Ammon's horn (tissue), 1 donor: ENCODE measurements around the gene EPM2A.

Experiments
- DNase-seq: peaks from one replicate; pipeline ENCODE4 v3.0.0-alpha.2; 2016; ENCODE audit warnings: low spot score

The EPM2A gene

GRCh38 chr6:145673504-145673903, 61.8 kb downstream of the EPM2A start:
- no peak for DNase-seq

GRCh38 chr6:145670311-145670710, 65.0 kb downstream of the EPM2A start:
- DNase-seq: no peak

- no peak for DNase-seq
Measured at GRCh38 chr6:145669627-145670034, 65.7 kb downstream of the EPM2A start.

- DNase-seq: no peak
Measured at GRCh38 chr6:145668844-145669243, 66.5 kb downstream of the EPM2A start.

GRCh38 chr6:145660676-145661075, 74.6 kb downstream of the EPM2A start:
- DNase-seq: no peak

GRCh38 chr6:145656128-145656527, 79.2 kb downstream of the EPM2A start:
- DNase-seq: no peak

- no peak for DNase-seq
Measured at GRCh38 chr6:145652572-145652971, 82.7 kb downstream of the EPM2A start.

GRCh38 chr6:145651988-145652387, 83.3 kb downstream of the EPM2A start:
- DNase-seq: no peak

GRCh38 chr6:145648149-145648548, 87.2 kb downstream of the EPM2A start:
- DNase-seq: no peak

- DNase-seq: no peak
Measured at GRCh38 chr6:145647602-145648001, 87.7 kb downstream of the EPM2A start.

GRCh38 chr6:145643760-145644159, 91.6 kb downstream of the EPM2A start:
- no peak for DNase-seq

GRCh38 chr6:145633981-145634627, 101.2 kb downstream of the EPM2A start:
- peak; percentile 91 for DNase-seq

- no peak for DNase-seq
Measured at GRCh38 chr6:145632971-145633370, 102.3 kb downstream of the EPM2A start.

- no peak for DNase-seq
Measured at GRCh38 chr6:145631374-145631773, 103.9 kb downstream of the EPM2A start.

GRCh38 chr6:145630598-145630997, 104.7 kb downstream of the EPM2A start:
- DNase-seq: no peak

- peak; percentile 65 for DNase-seq
Measured at GRCh38 chr6:145629478-145629877, 105.8 kb downstream of the EPM2A start.

GRCh38 chr6:145627451-145627850, 107.9 kb downstream of the EPM2A start:
- DNase-seq: no peak

GRCh38 chr6:145626857-145627256, 108.5 kb downstream of the EPM2A start:
- DNase-seq: no peak

- DNase-seq: no peak
Measured at GRCh38 chr6:145623231-145623630, 112.1 kb downstream of the EPM2A start.

- no peak for DNase-seq
Measured at GRCh38 chr6:145621776-145622175, 113.5 kb downstream of the EPM2A start.

- no peak for DNase-seq
Measured at GRCh38 chr6:145620088-145620487, 115.2 kb downstream of the EPM2A start.

- no peak for DNase-seq
Measured at GRCh38 chr6:145609521-145609920, 125.8 kb downstream of the EPM2A start.

- DNase-seq: no peak
Measured at GRCh38 chr6:145608850-145609249, 126.5 kb downstream of the EPM2A start.

- no peak for DNase-seq
Measured at GRCh38 chr6:145603991-145604390, 131.3 kb downstream of the EPM2A start.
